HG02798 (cell line): ENCODE measurements around the gene DGKQ.
"Not testable (repeated sequence)": the region's sequence is repeated elsewhere in the genome, so short reads cannot be mapped to it uniquely, and the experiment has no call there.

ENCODE experiments used
- ATAC-seq: cut with Tn5 transposase; IDR thresholded peaks from one replicate; pipeline ENCODE4 v1.9.1; 2021; ENCODE audit warnings: mild to moderate bottlenecking; ENCODE audit not compliant: unreplicated experiment, poor library complexity

The DGKQ gene

GRCh38 chr4:930028-930551 lies 43.3 kb downstream of the DGKQ start:
- ATAC-seq, result no peak

DNA sequence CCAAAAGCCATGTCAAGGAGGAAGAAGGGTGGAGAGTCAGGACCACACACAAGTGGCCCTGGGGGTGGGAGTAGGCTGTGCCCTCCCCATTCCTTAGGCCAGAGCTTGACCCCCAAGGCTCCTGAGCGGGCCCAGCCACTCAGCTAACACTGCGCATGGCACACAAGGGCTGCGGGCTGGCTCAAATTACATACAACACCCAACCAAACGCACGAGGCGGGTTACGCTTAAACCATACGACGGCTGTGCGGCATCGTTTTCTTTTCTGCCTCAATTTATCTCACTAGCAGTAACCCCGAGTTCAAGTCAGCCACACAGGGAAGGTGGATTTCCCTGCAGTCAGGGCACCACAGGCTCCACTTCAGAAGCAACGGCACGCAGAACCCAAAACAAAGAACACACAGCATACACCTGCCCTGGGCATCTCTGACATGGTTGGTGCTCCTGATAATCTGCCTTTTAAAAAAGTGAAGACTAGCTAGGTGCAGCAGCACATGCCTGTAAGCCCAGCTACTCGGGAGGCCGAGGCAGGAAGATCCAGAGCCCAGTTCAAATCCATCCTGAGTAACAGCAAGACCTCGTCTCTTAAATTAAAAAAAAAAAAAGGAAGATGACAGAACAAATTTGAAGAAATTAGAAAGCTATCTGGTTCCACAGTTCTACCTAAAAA lies 44.1 kb downstream of the DGKQ start:
- no peak for ATAC-seq

DNA sequence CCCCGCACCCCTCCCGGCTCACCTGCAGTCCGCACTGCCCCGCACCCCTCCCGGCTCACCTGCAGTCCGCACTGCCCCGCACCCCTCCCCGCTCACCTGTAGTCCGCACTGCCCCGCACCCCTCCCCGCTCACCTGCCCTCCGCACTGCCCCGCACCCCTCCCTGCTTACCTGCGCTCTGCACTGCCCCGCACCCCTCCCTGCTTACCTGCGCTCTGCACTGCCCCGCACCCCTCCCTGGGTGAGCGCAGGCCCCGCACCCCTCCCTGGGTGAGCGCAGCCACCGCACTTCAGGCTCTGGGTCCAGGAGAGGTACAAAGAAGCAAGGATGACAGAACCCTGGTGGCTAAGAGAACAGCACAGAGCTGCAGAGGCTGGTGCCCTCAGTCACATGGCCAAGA lies 45.8 kb downstream of the DGKQ start:
- ATAC-seq, result not testable (repeated sequence)

GRCh38 chr4:926538-926937 lies 46.8 kb downstream of the DGKQ start:
- ATAC-seq, result no peak

DNA sequence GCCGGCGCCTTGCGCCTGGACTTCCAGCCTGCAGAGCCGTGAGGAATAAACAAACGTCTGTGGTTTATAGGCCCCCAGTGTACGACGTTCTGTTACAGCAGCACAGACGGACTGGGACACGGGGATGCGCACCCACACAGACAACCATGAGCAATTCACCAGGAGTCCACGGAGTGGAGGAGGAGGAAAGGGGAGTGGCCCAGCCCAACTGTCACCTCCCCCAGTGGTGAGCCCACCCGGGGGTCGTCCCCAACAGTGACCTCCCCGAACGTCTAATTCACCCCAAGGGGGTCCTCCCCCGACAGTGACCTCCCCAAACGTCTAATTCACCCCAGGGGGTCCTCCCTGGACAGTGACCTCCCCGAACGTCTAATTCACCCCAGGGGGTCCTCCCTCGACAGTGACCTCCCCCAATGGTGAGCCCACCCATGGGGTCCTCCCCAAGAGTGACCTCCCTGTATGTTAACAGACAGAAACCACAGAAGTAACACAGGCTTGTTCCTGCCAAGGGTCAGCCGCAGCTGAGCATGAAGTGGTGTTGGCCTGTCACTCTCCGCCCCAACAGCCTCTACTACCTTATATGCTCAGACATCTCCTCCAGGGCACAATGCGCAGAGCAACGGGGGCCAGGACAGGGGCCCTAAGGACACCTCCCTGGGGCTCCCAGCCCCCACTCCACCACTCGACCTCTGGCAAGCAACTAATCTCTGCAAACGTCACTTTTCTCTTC lies 47.4 kb downstream of the DGKQ start:
- ATAC-seq, result no peak

DNA sequence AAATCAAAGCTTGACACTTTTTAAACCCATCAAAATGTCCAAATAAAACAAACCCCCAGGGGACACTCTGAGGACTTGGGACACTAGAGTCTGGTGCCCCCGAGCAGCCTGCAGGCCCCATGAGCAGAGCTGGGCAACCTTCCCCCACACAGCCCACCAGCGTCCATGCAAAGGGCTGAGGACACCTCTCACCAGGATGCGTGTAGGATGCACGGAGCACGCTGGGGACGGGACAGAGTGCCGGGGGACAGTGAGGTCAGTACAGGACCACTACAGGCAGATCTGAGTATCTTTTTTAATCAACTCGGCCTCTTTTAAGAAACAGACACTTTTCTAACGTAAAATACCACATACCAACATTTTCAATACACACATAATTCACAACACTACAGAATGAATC lies 48.2 kb downstream of the DGKQ start:
- ATAC-seq, result no peak

DNA sequence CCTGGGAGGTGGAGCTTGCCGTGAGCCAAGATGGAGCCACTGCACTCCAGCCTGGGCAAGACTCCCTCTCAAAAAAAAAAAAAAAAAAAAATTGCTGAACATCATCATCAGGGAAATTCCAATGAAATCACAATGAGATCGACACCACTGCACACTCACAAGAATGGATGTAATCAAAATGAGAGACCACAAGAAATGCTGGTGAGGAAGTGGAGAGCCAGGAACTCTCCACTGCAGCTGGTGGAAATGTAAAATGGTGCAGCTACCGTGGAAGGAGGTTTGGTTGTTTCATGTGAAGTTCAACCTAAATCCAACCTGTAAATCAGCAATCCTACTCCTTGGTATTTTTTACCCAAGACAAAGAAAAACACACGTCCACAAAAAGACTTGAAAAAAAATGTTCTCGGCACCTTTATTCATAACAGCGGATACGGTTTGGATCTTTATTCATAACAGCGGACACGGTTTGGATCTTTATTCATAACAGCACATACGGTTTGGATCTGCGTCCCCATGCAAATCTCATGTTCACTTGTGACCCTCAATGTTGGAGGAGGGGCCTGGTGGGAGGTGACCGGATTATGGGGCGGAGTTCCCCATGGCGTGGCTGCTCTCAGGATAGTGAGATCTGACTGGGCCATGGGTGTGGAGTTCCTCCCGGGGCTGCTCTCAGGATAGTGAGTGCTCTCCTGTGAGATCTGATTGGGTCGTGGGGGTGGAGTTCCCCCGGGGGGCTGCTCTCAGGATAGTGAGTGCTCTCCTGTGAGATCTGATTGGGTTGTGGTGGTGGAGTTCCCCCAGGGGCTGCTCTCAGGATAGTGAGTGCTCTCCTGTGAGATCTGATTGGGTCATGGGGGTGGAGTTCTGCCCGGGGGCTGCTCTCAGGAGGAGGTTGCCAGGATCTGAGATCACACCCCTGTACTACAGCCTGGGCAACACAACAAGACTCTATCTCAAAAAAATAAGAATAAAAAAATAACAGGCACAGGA lies 49.0 kb downstream of the DGKQ start:
- ATAC-seq, result no peak

DNA sequence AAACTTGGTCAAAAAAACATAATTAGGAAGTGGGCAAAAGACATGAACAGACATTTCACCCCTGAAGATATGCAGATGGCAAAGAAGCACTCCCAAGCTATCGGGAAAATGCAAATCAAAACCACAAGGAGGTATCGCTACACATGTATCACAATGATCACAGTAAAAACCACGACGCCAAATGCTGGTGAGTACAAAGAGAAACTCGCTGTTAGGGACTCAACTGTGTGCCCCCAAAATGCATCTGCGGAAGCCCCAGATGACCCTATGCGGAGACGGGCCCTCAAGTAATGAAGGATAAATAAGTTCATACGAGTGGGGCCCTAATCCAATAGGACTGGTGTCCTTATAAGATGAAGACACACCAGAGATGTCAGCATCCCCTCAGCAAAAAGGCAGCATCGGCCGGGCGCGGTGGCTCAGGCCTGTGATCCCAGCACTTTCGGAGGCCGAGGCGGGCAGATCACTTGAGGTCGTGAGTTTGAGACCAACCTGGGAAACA lies 51.5 kb downstream of the DGKQ start:
- peak; percentile 59 for ATAC-seq

DNA sequence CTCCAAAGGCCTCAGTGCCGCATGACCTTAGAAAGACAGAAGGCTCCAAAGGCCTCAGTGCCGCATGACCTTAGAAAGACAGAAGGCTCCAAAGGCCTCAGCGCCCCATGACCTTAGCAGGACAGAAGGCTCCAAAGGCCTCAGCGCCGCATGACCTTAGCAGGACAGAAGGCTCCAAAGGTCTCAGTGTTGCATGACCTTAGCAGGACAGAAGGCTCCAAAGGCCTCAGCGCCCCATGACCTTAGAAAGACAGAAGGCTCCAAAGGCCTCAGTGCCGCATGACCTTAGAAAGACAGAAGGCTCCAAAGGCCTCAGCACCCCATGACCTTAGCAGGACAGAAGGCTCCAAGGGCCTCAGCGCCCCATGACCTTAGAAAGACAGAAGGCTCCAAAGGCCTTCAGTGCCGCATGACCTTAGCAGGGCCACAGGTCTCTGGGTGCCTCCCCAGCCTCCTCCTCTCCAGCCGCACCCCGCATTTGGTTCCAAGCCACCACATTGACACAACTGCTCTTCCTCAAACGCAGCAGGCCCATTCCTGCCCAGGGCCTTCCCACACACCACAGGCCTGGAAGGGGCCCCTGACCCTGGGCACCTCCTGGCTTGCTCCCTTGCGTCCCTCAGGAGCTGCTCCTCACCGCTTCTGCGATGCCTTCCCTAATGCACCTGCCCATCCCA lies 54.2 kb downstream of the DGKQ start:
- ATAC-seq, result not testable (repeated sequence)

GRCh38 chr4:918591-918990 lies 54.8 kb downstream of the DGKQ start:
- not testable (repeated sequence) for ATAC-seq

DNA sequence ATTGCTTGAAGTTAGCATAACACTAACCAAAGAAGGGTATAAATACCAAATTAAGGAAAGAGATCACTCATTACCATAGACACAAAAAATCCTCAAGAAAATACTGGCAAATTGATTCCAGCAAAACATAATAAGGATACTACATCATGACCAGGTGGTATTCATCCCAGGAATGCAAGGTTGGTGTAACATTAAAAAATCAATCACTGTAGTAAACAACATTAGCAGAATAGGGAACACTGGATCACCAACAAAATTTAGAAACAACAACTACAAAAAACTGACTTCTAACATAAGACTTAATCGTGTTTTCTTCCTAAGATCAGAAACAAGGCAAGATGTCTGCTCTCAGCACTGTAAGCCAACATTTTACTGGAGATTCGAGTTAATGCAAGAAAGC lies 55.4 kb downstream of the DGKQ start:
- ATAC-seq, result no peak

GRCh38 chr4:917466-917865 lies 55.9 kb downstream of the DGKQ start:
- no peak for ATAC-seq

- no peak for ATAC-seq
These were observed 57.8 kb downstream of the DGKQ start for GRCh38 chr4:915595-915994.

GRCh38 chr4:915041-915474 lies 58.3 kb downstream of the DGKQ start:
- no peak for ATAC-seq

- ATAC-seq, result no peak
These were observed 58.8 kb downstream of the DGKQ start for GRCh38 chr4:914531-914930.

- ATAC-seq, result no peak
These were observed 60.1 kb downstream of the DGKQ start for GRCh38 chr4:913280-913618.

- no peak for ATAC-seq
These were observed 60.7 kb downstream of the DGKQ start for GRCh38 chr4:912548-913279.

DNA sequence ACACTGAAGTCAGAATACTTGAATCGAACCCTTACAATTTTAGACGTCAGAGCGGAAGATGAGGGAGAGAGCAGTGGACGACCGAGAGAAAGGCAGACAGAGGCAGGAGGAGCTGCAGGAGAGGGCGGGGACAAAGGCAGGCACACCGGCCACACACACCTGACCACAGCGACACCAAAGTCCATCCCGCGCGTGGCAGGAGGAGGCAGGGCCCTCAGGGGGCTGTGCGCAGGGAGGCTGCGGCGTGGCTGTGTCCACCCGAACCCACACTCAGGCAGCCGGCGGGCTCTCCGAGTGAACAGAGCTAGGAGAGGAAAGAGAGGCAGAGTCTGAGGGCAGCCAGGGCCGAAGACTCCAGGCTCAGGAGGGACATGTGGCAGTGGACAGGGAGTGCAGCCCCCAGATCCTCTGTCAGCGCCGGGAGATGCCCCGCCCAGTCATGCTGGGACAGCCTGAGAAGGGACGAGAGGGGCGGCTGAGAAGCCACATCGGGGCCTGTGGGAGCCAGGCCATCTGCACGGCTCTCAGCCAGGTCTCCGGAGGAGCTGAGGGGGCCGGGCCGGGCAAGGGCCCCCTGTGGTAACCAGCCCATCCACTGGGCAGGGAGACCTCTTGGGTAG lies 61.4 kb downstream of the DGKQ start:
- ATAC-seq, result no peak

GRCh38 chr4:911221-911751 lies 62.1 kb downstream of the DGKQ start:
- no peak for ATAC-seq
